NT2/D1 (cell line): ENCODE measurements around the gene OVOL3.
"Not testable (repeated sequence)": the region's sequence is repeated elsewhere in the genome, so short reads cannot be mapped to it uniquely, and the experiment has no call there.

Experiments used
- DNase-seq: peaks from one replicate; pipeline ENCODE4 v3.0.0-alpha.2; 2011; ENCODE audit warnings: low read depth, low spot score
- H3K27me3 ChIP-seq: 2 replicates; pipeline ENCODE4 v1.6.0; 2011; ENCODE audit warnings: mild to moderate bottlenecking; ENCODE audit not compliant: insufficient read length, insufficient read depth
- H3K36me3 ChIP-seq: 2 replicates; pipeline ENCODE4 v1.6.1; 2011; ENCODE audit warnings: mild to moderate bottlenecking, low read length, mixed read lengths; ENCODE audit not compliant: insufficient read depth, insufficient read length
- H3K4me1 ChIP-seq: 2 replicates; pipeline ENCODE4 v1.5.1; 2011; ENCODE audit not compliant: insufficient read depth, insufficient read length
- H3K4me3 ChIP-seq: 2 replicates; pipeline ENCODE4 v1.5.1; 2011; ENCODE audit warnings: low read depth; ENCODE audit not compliant: insufficient read length
- H3K9ac ChIP-seq: 2 replicates; pipeline ENCODE4 v1.6.0; 2011; ENCODE audit warnings: low read depth; ENCODE audit not compliant: insufficient read length
- H3K9me3 ChIP-seq: 2 replicates; pipeline ENCODE4 v1.5.1; 2011; ENCODE audit warnings: mild to moderate bottlenecking, low read length; ENCODE audit not compliant: insufficient read depth
- SUZ12 ChIP-seq: IDR thresholded peaks from 2 replicates; pipeline ENCODE4 v1.6.1; 2011; ENCODE audit not compliant: insufficient read length, insufficient read depth; ENCODE audit errors: extremely low read depth
- YY1 ChIP-seq: IDR thresholded peaks from 2 replicates; pipeline ENCODE4 v1.6.1; 2011; ENCODE audit not compliant: insufficient read length, insufficient read depth
- ZNF274 ChIP-seq: IDR thresholded peaks from 2 replicates; pipeline ENCODE4 v1.6.1; 2011; ENCODE audit warnings: mild to moderate bottlenecking, low read depth, low read length

Gene OVOL3

DNA sequence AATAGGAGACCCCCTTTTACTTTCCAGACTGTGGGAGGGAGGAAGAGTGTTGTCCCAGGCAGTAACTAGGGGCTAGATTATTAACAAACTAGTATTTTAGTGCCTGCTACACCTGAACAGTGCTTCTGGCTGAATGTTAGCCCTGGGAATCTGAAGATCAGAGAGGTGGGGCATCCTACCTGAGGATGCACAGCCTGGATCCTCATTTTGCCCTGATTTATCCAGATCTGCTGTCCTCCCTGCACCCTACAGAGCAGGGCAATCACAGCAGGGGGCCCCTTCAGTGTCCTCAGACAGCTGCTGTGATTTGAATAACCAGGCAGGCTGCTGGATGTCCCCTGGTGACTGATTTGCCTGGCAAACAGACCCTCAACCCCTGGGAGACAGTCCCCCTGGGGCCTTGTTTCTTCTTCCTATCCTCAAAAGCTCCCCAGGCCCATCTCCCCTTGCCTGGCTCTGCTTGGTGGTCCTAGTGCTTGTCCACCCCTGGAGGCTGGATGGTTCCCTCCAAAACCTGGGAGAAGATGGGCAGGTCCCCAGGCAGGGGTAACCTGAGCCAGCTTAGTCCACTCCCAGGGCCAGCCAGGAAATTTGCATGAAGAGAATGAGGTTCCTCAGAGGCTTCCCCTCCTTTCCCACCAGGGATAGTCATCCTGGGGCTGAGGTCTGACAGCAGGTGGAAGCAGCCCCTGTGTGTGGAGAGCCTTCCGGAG is at the start of gene OVOL3:
Gene OVOL3 (plus strand): TSS at position 657 of the 713 bp plus-strand sequence. CDS start 60 bp downstream, outside the sequence.
- Histone ChIP-seq H3K4me1 (peaks cover 14% of the 10 kb centered on the region), H3K9me3 (no peaks in the 10 kb centered on the region), H3K9ac (peak within 1 kb of the TSS; percentile 61), H3K27me3 (no peaks in the 10 kb centered on the region), H3K36me3 (peaks cover 28% of the 10 kb centered on the region), H3K4me3 (no peak within 1 kb of the TSS)
- TF ChIP-seq YY1 (no peak), SUZ12 (no peak), ZNF274 (no peak)
- peak; percentile 40 for DNase-seq

DNA sequence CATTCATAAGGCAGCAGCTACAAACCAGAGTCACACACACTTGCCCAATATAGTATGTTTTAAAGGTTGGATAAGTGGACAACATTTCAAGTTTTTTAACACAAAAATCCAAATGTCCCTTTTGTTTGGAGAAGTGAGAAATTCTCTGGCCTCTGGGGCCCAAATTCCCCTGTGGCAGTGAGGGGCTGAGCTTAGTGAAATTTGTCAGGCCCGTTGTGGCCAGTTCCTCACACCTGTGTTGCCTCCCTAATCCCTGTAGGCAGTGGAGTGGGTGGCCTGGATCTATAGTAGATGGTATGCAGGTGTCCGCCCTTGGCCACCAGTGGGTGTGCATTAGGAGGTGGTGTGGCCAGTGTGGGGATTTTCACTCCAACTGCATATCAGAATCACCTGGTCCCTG is 49.6 kb upstream of the OVOL3 start:
- Histone ChIP-seq H3K36me3 (peaks cover 69% of the 10 kb centered on the region), H3K9me3 (no peaks in the 10 kb centered on the region), H3K27me3 (no peaks in the 10 kb centered on the region), H3K4me3 (no peak overlapping the region), H3K4me1 (peaks cover 2% of the 10 kb centered on the region), H3K9ac (no peak overlapping the region)
- no peak for TF ChIP-seq SUZ12
- TF ChIP-seq ZNF274, result no peak
- TF ChIP-seq YY1, result no peak
- DNase-seq, result no peak

GRCh38 chr19:36064826-36065225 is 46.1 kb upstream of the OVOL3 start:
- Histone ChIP-seq H3K27me3 (no peaks in the 10 kb centered on the region), H3K4me1 (no peaks in the 10 kb centered on the region), H3K4me3 (no peak overlapping the region), H3K9me3 (no peaks in the 10 kb centered on the region; the same call in 1 of the 2 replicates), H3K9ac (no peak overlapping the region), H3K36me3 (peaks cover 67% of the 10 kb centered on the region)
- TF ChIP-seq SUZ12, result no peak
- no peak for TF ChIP-seq YY1
- TF ChIP-seq ZNF274, result no peak
- no peak for DNase-seq

- no peak for TF ChIP-seq YY1
- TF ChIP-seq SUZ12, result no peak
- no peak for TF ChIP-seq ZNF274
- H3K9me3 ChIP-seq, result no peaks in the 10 kb centered on the region; the same call in 1 of the 2 replicates
- no peak for DNase-seq
- H3K27me3 ChIP-seq, result no peaks in the 10 kb centered on the region
- peaks cover 67% of the 10 kb centered on the region for H3K36me3 ChIP-seq
- H3K4me1 ChIP-seq, result no peaks in the 10 kb centered on the region
- H3K4me3 ChIP-seq, result no peak overlapping the region
- no peak overlapping the region for H3K9ac ChIP-seq
Measured at GRCh38 chr19:36067681-36068080, 43.3 kb upstream of the OVOL3 start.

GRCh38 chr19:36068810-36069499 is 42.0 kb upstream of the OVOL3 start:
- H3K9ac ChIP-seq, H3K4me1 ChIP-seq, H3K4me3 ChIP-seq, DNase-seq, H3K27me3 ChIP-seq, H3K9me3 ChIP-seq: not testable (repeated sequence)
- H3K36me3 ChIP-seq, result peaks cover 72% of the 10 kb centered on the region

DNA sequence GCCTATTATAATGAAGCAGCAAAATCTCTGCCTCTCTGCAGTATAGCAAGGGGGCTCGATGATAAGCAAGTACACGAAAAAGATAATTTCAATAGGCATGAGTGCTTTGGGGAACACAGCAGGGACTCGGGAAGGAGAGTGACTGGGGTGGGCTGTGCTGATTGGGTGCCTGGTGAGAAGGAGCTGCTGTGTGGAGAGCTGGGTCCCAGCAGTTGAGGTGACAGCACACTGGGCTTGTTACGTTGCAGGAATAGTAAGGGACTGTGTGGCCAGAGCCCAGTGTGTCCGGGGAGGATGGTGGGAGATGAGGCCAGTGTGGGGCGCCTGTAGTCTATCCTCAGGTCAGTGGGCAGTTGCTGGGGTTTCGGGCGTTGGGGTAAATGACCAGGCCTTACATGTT is 38.9 kb upstream of the OVOL3 start:
- Histone ChIP-seq H3K36me3 (peaks cover 64% of the 10 kb centered on the region), H3K4me3 (no peak overlapping the region), H3K9me3 (no peaks in the 10 kb centered on the region; the same call in 1 of the 2 replicates), H3K4me1 (no peaks in the 10 kb centered on the region), H3K9ac (no peak overlapping the region), H3K27me3 (no peaks in the 10 kb centered on the region)
- DNase-seq, result no peak
- TF ChIP-seq ZNF274, result no peak
- no peak for TF ChIP-seq YY1
- no peak for TF ChIP-seq SUZ12

GRCh38 chr19:36073121-36073876 is 37.6 kb upstream of the OVOL3 start:
- H3K9me3 ChIP-seq, result no peaks in the 10 kb centered on the region
- peaks cover 59% of the 10 kb centered on the region for H3K36me3 ChIP-seq
- no peaks in the 10 kb centered on the region for H3K4me1 ChIP-seq
- no peaks in the 10 kb centered on the region for H3K27me3 ChIP-seq
- TF ChIP-seq ZNF274, result no peak
- TF ChIP-seq YY1, result no peak
- TF ChIP-seq SUZ12, result no peak
- DNase-seq, result no peak
- no peak overlapping the region for H3K4me3 ChIP-seq
- no peak overlapping the region for H3K9ac ChIP-seq
